Hippocampal formation (tissue), 2 donors: Measurements from ENCODE around the gene AP4S1.
"Not testable (repeated sequence)": the region's sequence is repeated elsewhere in the genome, so short reads cannot be mapped to it uniquely, and the experiment has no call there.

Experiments
- DNase-seq, 2 donors: peaks; one replicate each; lab custom pipeline; 2025; lab: John Stamatoyannopoulos, UW

Gene AP4S1

DNA sequence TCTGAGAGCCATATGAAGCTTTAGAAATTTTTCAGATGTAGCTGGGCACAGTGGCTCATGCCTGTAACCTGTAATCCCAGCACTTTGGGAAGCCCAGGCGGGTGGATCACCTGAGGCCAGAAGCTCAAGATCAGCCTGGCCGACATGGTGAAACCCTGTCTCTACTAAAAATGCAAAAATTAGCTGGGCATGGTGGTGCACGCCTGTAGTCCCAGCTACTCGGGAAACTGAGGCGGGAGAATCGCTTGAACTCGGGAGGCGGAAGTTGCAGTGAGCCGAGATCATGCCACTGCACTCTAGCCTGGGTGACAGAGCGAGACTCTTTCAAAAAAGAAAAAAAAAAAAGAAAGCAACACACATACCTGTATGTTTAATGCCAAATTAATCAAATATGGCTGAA lies 17.4 kb downstream of the AP4S1 start:
- DNase-seq = not testable (repeated sequence)

- DNase-seq = no peak
Observed at GRCh38 chr14:31043379-31043778, 17.9 kb downstream of the AP4S1 start.

DNA sequence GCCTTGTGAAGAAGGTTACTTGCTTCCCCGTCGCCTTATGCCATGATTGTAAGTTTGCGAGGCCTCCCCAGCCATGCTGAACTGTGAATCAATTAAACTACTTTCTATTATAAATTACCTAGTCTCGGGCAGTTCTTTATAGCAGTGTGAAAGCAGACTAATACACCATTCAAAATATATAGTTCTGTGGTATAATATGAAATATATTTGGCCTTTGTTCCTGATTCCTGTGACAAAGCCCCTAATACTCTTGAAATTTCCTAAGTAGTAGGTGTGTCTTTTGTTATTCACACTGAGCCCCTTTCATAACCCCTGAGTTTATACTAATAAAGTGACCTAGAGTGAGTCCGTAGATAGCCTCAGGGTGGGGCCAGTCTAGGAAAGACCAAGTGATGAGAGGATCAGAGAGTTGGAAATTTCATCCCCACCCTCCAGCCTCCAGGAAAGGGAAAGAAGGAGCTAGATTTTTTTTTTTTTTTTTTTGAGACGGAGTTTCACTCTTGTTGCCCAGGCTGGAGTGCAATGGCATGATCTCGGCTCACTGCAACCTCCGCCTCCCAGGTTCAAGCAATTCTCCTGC lies 20.1 kb downstream of the AP4S1 start:
- no peak for DNase-seq

GRCh38 chr14:31047503-31047902 lies 22.1 kb downstream of the AP4S1 start:
- no peak for DNase-seq

GRCh38 chr14:31051023-31051422 lies 25.6 kb downstream of the AP4S1 start:
- DNase-seq = no peak

DNA sequence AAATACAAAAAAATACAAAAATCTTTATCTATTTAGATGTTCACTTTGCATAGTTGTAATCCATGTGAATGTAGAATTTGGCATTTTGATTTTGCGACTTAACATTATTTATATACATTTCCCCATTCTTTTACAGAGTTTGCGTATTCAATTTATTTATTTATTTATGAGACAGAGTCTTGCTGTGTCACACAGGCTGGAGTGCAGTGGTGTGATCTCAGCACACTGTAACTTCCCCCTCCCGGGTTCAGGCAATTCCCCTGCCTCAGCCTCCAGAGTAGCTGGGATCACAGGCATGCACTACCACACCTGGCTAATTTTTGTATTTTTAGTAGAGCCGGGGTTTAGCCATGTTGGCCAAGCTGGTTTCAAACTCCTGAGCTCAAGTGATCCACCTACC lies 26.1 kb downstream of the AP4S1 start:
- DNase-seq = no peak

DNA sequence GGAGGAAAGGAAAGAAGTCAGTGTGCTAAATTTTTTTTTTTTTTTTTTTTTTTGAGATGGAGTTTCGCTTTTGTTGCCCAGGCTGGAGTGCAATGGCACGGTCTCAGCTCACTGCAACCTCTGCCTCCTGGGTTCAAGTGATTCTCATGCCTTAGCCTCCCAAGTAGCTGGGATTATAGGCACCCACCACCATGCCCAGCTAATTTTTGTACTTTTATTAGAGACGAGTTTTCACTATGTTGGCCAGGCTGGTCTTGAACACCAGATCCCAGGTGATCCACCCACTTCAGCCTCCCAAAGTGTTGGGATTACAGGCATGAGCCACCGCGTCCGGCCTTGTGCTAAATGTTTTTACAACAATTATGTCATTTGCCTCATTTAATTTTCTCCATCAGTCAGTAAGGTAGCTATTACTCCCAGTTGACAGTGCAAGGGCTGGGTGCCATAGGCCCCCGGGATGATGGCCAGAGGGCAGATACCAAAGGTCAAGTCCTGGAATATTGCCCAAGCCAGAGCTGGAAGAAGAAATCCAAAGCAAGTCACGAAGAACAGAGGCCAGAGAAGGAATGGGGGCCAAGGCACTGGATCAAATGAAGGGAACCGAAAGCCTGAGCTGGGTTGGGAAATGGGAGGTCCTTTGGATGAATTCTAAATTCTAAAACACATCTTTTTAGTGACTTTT lies 27.6 kb downstream of the AP4S1 start:
- DNase-seq = not testable (repeated sequence)

- DNase-seq = no peak
Observed at GRCh38 chr14:31057035-31057434, 31.6 kb downstream of the AP4S1 start.

- no peak for DNase-seq
Observed at GRCh38 chr14:31057701-31058364, 32.4 kb downstream of the AP4S1 start.

DNA sequence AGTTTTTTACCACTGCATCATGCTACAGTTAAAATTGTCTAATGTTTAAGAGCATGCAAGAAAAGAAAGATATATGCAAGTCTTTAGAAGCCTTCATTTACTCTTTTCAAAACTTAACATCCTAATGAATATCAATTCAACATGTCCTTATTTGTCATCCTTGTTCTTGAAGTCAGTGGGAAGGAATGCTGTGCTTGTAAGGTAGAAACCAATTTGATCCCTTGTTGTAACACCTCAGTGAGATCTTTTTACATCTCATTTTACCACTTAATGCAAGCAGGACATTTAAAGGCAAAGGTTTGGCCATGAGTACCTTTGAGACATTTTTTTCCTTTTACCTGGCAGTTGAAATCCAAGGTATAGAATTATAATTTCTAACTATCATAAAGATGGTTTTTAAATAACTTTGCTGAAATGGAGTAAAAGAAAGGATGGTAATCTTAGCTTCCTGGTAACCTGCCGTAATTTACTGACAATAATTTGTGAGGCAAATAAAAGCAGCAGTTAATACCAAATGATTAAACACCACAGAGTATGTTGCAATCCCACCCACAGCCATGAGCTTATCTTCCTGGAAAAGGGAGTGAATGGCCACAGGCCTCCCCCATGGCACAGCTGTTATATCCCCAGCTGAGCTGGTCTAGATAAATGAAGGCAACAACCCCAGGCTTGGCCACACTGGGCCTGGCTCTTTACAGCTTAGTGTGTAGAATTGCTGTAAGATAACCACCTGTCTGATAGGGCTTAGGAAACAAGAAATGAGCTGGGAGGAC lies 33.9 kb downstream of the AP4S1 start:
- DNase-seq = no peak

GRCh38 chr14:31060253-31060875 lies 34.9 kb downstream of the AP4S1 start:
- DNase-seq = no peak

GRCh38 chr14:31062908-31063307 lies 37.5 kb downstream of the AP4S1 start:
- not testable (repeated sequence) for DNase-seq

DNA sequence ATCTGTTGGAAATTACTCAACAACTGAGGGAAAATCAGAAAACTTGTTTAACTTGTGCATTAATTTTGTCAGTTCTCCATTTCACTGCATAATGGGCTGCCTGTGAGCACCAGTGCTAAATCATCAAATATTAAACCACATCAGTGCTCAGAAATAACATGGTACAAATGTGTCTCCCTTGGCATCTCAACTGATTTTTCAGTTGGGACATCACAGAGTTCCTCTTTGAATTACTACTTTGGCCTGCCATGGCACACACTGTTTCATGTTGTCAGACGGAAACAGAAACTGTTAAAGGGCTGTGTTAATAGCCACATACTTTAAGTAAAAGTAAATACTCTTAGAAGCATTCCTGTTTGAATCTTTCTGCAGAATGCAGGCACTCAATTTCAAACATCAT lies 42.8 kb downstream of the AP4S1 start:
- no peak for DNase-seq

- no peak for DNase-seq
Observed at GRCh38 chr14:31069343-31069742, 43.9 kb downstream of the AP4S1 start.

DNA sequence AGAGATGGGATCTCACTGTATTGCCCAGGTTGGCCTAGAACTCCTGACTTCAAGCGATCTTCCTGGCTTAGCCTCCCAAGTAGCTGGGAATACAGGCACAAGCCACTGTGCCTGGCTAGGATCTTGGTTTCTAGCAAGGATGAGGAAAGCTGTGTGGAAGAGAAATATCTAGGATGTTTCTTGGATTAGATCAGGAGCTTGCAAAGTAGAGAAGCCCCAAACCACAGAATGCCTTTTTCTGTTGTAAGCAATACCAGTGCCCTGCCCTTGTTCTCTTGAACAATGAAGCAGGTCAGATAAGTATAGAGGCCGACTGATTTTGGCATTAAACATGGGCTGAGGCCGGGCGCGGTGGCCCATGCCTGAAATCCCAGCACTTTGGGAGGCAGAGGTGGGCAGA lies 45.0 kb downstream of the AP4S1 start:
- no peak for DNase-seq

GRCh38 chr14:31071151-31071550 lies 45.7 kb downstream of the AP4S1 start:
- DNase-seq = no peak

- no peak for DNase-seq
Observed at GRCh38 chr14:31075144-31075543, 49.7 kb downstream of the AP4S1 start.

DNA sequence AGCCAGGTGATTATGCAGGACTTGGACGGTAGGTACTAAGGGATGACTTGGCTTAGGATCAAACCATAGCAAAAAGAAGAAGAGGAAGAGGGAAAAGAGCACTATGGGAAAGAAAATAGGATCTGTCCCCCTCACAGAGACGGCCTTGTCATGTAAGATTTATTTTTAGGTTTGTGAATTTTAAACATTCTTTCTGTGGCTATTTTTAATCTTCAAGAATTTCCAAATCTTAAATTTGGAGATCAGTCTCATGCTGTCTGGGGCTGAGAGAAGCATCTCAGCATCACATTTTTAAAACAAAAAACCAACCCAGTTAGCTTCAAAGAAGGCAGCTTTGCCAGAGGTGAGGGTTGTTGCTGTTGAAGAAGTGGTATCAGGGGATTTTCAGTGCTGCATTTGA lies 53.3 kb downstream of the AP4S1 start:
- DNase-seq = no peak

- DNase-seq = no peak
Observed at GRCh38 chr14:31080056-31080455, 54.6 kb downstream of the AP4S1 start.

GRCh38 chr14:31080484-31080883 lies 55.0 kb downstream of the AP4S1 start:
- no peak for DNase-seq

GRCh38 chr14:31083781-31084180 lies 58.3 kb downstream of the AP4S1 start:
- no peak for DNase-seq

GRCh38 chr14:31084385-31084784 lies 58.9 kb downstream of the AP4S1 start:
- no peak for DNase-seq
